Measurements from ENCODE around the gene SPP2.

SPP2 gene

DNA sequence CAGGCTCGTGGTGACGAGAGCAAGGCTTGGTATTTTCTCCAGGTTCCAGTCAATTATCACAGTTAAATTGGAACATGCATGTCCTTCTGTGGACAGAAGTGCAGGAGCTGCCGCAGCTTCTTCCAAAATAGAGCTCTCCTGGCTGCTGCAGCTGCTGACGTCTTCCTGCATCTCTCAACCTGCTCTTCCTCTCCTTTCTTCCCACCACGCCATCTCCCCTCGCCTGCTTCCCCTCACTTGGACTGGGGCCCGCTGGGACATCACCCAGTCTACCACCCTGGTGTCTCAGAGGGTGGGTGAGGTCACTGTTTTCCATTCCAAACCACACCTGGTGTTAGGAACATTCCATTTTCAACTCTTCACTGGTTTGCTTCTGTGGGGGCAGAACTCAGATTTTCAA is 41.4 kb downstream of the SPP2 start:
- DNase-seq (ENCODE audit: low read depth in 2 of 2): no peak

DNA sequence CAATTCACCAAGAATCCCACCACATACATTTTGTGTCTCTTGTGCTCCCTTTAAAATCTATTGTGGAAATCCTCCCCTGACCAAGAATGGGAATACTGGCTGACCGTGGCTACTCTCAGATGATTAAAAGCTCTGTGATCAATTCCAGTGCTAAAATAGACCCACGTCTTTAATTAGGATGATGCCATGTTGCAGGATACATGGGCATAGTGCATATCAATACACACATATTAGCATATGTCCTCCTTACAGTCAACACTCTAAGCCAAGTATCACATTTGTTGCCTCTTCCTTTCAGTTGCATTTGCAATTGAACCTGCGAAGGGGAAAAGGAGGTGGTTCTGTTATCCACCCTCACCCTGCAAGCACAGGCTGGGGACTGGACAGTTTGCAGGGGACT is 41.8 kb downstream of the SPP2 start:
- DNase-seq (ENCODE audit: low read depth in 2 of 2): no peak

DNA sequence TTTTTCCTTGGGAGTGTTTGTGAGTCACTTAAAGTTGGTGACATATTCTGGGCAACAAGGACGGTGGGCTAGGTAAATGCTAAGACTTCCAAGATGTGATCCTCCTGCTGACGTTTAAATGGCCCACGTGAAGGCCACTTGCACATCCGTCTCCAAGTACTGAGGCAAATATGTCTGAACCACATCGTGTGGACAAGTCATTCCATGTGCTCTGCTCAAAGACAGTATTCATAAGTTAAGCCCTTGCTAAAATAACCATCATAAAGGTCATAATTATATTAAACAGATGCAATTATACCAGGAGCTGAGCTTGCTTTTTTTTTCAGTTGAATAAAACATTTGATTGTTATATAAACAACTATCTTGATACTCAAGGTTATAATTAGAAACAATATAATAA is 44.8 kb downstream of the SPP2 start:
- no peak for DNase-seq (ENCODE audit: low read depth in 2 of 2)

DNA sequence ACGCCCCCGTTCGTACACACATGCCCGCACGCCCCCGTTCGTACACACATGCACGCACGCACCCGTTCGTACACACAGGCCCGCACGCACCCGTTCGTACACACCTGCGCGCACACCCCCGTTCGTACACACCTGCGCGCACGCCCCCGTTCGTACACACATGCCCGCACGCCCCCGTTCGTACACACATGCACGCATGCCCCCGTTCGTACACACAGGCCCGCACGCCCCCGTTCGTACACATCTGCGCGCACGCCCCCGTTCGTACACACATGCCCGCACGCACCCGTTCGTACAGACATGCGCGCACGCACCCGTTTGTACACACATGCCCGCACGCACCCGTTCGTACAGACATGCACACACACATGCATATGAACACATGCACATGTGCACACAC is 45.7 kb downstream of the SPP2 start:
- DNase-seq (ENCODE audit: low read depth in 2 of 2): no peak

DNA sequence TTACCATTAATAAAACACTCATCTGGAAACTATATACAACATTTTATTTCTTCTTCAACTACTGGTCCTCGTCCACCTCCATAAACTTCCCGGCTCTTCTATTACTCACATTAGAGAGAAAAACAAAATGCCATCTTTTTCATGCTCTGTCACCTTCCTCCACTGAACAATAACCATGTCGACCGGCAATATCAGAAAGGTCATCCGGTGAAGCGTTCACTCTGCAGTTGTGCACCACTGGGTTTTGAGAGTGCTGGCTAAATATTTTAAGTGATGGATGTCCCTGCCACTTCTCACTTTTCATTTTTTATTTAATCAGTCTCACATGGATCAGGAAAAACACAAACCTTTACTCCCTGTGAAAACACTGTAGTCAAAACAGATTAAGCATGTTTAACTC is 48.2 kb downstream of the SPP2 start:
- DNase-seq (ENCODE audit: low read depth in 2 of 2): no peak

DNA sequence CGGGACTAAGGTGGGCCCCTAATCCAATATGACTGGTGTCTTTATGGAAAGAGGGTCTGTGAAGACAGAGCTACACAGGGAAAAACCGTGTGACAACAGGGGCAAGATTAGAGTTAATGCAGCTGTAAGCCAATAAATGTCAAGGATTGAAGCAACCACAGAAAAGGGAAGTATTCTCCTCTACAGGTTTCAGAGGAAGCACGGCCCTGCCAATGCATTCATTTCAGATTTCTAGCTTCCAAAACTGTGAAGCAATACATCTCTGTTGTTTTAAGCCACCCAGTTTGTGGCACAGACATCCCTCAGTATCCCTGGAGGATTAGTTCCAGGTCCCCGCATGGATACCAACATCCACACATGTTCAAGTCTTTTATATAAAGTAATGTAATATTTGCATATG is 48.8 kb downstream of the SPP2 start:
- no peak for DNase-seq (ENCODE audit: low read depth in 2 of 2)

DNA sequence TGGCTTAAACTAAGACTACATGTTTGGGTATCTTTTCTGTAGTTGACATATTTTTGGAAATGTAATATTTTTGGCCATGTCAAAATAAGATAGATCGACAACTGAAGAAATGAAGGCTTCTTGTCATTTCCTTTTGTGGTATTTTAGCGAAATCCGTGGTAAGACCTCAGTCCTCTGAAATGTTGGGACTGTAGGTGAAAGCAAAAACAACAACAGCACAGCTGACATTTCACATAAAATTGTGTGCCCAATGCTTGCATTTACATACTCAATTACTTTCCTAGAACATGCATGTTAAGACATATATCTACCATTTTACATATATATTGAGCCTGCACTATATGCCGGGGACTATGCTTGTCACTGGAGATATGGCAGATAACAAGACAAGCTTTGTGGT is 50.2 kb downstream of the SPP2 start:
- DNase-seq (ENCODE audit: low read depth in 2 of 2): no peak

DNA sequence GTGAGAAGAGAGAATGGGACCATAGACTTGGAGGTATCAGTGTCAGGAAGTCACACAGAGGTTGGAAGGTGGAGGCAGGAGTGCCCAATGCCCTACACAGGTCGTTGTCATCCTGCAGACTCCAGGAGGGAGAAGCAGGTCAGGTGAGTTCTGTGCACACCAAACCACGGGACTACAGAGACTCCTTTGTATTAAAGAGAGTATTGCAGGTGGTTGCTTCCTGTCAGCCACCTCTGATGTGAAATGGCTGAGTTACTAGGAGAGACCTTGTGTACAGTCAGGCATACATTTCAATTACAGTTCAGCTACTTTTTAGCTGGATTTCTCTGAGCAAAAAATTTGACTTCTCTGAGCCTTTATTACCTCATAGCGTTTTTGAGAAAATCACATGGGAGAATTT is 51.6 kb downstream of the SPP2 start:
- no peak for DNase-seq (ENCODE audit: low read depth in 2 of 2)

DNA sequence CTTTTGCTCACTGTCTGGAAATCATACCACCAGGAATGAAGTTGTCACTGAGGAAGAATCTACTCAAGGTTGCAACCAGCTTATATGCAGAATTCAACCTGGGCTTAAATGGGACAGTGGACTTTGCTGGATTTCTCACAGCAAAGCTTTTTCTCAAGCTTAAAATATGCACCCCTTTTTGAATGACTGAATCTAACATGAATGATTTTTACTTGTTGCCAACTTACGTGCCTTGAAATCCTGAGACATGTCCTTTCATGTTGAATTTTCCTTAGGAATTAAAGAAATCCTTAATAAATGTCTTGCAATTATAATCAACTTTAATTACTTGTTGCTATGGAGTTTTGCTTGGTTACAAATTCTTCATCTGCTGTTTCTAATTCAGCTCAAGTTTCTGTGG is 57.4 kb downstream of the SPP2 start:
- DNase-seq (ENCODE audit: low read depth in 2 of 2): no peak

DNA sequence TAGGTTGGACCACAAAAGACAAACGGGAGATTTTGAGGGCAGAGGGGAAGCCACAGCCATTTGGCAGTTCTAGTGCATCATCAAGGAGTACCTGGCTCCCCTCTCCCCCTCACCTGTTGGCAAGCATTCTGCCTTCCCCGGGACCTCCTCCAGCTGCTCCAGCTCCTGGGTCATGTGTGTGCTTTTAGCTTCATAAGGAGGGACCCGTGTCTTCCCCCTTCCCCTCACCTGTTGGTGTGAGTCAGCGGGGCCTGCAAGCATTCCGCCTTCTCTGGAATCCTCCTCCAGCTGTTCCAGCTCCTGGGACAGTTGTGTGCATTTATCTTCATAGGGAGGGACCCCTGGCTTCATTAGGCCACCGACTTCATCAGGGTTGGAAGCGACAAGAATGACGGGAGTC is 58.8 kb downstream of the SPP2 start:
- no peak for DNase-seq (ENCODE audit: low read depth in 2 of 2)

DNA sequence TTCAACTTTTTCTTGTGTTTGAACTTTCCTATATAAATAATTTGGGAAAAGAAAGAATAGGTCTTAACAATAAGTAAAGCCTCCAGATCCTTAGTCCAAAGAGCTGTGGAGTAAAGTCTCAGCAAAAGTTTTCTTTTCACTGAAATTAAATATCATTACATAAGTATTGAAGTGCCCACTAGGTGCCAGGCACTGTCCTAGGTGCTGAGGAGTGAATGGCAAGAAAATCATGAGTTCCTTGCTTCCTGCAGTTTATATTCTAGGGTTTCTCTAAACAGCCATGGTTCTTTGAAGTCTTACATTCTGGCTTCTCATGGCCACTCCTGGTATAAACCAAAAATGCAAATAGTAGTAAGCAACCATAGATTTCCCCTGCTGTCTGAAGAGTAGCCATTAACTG is 59.7 kb downstream of the SPP2 start:
- DNase-seq (ENCODE audit: low read depth in 2 of 2): no peak

DNA sequence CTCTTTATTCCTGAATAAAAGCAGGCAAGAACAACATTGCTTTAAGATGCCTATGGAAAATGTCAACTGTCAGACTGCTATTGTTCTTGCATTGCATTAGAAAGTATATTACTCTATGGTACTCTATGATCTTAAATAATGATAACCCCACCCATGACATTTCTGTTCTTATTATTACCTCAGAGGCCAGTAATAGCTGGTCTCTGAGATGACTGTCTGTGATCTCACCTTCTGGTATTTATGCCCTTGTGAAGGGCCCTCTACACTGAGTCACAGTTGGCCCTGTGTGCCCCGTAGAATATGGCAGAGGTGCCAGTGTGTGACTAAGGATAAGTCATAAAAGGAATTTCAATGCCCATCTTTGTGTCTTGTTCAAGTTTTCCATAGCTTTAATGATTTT is 61.0 kb downstream of the SPP2 start:
- DNase-seq (ENCODE audit: low read depth in 2 of 2): no peak

DNA sequence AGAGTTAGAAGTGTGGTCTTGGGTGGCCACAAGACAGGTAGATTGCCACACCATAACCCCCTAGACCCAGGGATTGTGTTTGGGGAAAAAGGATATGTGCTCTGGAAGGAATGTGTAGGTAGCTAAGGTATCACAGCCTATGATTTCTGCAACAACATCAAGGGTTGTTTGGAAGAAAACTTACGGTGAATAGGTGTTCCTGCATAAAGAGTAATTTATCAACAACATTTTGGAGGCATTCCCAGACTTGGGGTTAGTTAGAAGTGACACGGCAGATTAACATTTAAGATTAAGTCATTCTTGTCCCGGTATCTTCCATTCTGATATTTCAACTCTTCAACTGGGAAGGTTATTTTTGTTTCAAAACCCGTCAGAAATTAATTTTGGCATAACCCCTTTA is 65.5 kb downstream of the SPP2 start:
- no peak for DNase-seq (ENCODE audit: low read depth in 2 of 2)

DNA sequence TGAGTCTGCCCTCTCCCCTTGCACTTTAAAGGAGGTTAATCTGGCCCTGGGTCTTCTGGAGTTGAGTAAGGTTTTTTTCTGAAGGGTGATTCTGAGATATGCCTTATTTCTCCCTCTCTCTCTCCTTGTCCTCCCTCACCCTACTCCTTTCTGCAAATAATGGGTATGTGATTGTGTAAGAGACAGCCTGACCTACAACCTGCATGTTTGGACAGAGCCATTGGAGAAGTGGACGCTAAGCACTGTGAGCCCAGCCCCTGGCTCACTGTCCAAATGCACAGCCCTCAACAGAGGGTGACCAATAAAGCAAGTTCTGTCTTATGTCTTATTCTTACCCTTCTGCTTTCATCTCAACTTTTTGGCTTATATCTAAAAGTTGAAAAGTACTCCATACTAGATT is 71.5 kb downstream of the SPP2 start:
- no peak for DNase-seq (ENCODE audit: low read depth in 2 of 2)

DNA sequence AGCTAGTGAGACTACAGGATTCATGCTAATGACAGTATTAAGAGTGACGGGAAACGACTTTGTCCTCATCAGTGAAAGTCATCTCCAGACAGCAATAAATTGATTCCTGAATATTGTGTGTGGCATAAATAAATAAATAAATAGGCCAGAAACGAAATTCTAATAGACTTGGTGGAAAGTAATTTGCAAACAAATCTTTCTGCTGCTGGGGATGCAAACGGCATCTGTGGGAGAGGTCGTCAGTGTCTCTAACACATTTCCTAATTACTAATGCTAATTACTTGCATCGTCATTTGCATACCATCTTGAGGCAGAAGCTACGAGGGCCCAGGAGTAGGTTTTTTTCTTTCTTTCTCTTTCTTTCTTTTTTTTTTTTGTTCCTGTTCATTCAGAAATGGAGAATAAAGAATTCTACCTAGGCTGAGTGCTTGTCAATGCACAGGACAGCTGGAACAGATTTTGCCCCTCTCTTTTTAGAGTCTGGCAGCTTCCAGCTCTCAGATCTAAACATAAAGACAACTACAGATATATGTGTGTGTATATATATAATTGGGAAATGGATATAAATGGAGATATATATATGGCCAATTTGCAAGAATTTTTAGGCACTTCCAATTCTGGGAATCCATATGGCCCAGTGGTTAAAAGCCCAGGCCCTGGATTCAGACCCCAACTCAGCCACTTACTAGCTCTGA is 75.1 kb downstream of the SPP2 start:
- no peak for DNase-seq (ENCODE audit: low read depth in 2 of 2)

DNA sequence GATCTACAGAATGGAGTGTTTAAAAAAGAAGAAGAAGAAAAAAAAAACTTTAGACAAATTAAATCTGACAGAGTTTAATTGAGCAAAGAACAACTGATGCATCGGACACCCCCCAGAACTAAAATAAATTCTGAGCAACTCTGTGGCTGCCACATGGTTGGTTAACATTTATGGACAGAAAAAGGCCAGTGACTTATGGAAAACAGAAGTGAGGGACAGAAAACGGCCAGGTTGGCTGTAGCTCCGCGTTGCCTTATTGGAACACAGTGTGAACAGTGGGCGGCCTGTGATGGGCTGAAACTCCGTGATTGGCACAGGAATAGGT is 75.6 kb downstream of the SPP2 start:
- DNase-seq (ENCODE audit: low read depth in 2 of 2): no peak

All from stimulated activated CD8-positive, alpha-beta memory T cell treated with anti-CD3 and anti-CD28 coated beads, Interleukin-2, amount 100 ng/mL, for 48 hours (primary cell).